Breast epithelium (tissue), 3 donors: Measurements from ENCODE around the gene ACOD1.
"Not testable (repeated sequence)": the region's sequence is repeated elsewhere in the genome, so short reads cannot be mapped to it uniquely, and the experiment has no call there.

Experiments
- POLR2A ChIP-seq: fragments of 450-650 bp; IDR thresholded peaks from one replicate; pipeline ENCODE4 v1.6.1; 2016; ENCODE audit warnings: antibody characterized with exemption, mild to moderate bottlenecking, moderate library complexity
- TF ChIP-seq, protein P1 (sequence below), 3 donors: fragments of 450-650 bp; IDR thresholded peaks; one replicate each; pipeline ENCODE4 v1.5.1; 2016 to 2017; ENCODE audit warnings: antibody characterized with exemption in 3 of 3, mild to moderate bottlenecking in 3 of 3, moderate library complexity in 3 of 3

DNA sequence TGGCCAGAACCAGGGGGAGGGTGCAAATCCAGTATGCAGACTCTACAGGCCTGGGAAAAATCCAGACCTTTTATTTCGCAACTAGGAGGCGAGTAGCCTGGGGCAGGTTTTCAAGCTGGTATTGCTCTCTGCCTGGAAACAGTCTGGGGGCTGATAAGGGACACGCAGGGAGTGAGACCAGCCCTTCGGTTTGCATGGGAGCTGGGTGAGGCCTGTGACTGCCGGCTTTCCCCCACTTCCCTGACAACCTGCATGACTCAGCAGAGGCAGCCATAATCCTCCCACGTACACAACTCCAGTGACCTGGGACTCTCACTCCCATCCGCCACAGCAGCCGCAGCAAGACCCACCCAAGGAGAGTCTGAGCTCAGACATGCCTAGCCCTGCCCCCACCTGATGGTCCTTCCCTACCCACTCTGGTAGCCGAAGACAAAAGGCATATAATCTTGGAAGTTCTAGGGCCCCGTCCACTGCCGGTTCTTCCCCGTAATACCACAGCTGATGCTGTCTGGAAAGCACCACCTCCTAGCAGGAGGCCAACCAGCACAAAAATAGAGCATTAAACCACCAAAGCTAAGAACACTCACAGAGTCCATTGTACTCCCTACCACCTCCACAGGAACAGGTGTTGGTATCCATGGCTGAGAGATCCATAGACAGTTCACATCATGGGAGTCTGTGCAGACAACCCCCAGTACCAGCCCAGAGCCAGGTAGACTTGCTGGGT lies 30.4 kb upstream of the ACOD1 start:
- TF ChIP-seq, protein P1, sequence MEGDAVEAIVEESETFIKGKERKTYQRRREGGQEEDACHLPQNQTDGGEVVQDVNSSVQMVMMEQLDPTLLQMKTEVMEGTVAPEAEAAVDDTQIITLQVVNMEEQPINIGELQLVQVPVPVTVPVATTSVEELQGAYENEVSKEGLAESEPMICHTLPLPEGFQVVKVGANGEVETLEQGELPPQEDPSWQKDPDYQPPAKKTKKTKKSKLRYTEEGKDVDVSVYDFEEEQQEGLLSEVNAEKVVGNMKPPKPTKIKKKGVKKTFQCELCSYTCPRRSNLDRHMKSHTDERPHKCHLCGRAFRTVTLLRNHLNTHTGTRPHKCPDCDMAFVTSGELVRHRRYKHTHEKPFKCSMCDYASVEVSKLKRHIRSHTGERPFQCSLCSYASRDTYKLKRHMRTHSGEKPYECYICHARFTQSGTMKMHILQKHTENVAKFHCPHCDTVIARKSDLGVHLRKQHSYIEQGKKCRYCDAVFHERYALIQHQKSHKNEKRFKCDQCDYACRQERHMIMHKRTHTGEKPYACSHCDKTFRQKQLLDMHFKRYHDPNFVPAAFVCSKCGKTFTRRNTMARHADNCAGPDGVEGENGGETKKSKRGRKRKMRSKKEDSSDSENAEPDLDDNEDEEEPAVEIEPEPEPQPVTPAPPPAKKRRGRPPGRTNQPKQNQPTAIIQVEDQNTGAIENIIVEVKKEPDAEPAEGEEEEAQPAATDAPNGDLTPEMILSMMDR (IDR thresholded peaks at IDR 0.05) = not testable (repeated sequence)
- TF ChIP-seq POLR2A = not testable (repeated sequence)
